GM19193 (cell line): ENCODE results near the gene ABCC10.

Source experiments
- POLR2A ChIP-seq: IDR thresholded peaks from 4 replicates; pipeline ENCODE4 v1.6.1; 2011; ENCODE audit not compliant: insufficient read depth, insufficient read length; ENCODE audit errors: extremely low read depth

The ABCC10 gene

GRCh38 chr6:43471399-43471798 is 44.1 kb downstream of the ABCC10 start:
- no peak for TF ChIP-seq POLR2A

GRCh38 chr6:43472515-43472914 is 45.2 kb downstream of the ABCC10 start:
- TF ChIP-seq POLR2A = no peak

- TF ChIP-seq POLR2A = no peak
These were observed 48.2 kb downstream of the ABCC10 start for GRCh38 chr6:43475516-43475915.

GRCh38 chr6:43476746-43477145 is 49.4 kb downstream of the ABCC10 start:
- TF ChIP-seq POLR2A = no peak

- TF ChIP-seq POLR2A = peak; percentile 91
These were observed 50.1 kb downstream of the ABCC10 start, which contains the start of gene TJAP1 for GRCh38 chr6:43477235-43478007. Gene TJAP1 (plus strand): TSS chr6:43477570. CDS start chr6:43499002, 21,432 bp downstream.

- TF ChIP-seq POLR2A = no peak
These were observed 50.6 kb downstream of the ABCC10 start for GRCh38 chr6:43478008-43478372.

- no peak for TF ChIP-seq POLR2A
These were observed 53.7 kb downstream of the ABCC10 start for GRCh38 chr6:43481075-43481474.

- TF ChIP-seq POLR2A = no peak
These were observed 54.4 kb downstream of the ABCC10 start for GRCh38 chr6:43481591-43482236.

GRCh38 chr6:43488667-43489276 is 61.4 kb downstream of the ABCC10 start:
- TF ChIP-seq POLR2A = no peak

- no peak for TF ChIP-seq POLR2A
These were observed 62.1 kb downstream of the ABCC10 start for GRCh38 chr6:43489277-43490072.

GRCh38 chr6:43490523-43490939 is 63.2 kb downstream of the ABCC10 start:
- TF ChIP-seq POLR2A = no peak

- no peak for TF ChIP-seq POLR2A
These were observed 64.7 kb downstream of the ABCC10 start for GRCh38 chr6:43491750-43492661.

GRCh38 chr6:43492673-43493072 is 65.3 kb downstream of the ABCC10 start:
- TF ChIP-seq POLR2A = no peak

- no peak for TF ChIP-seq POLR2A
These were observed 65.9 kb downstream of the ABCC10 start for GRCh38 chr6:43493230-43493629.

- no peak for TF ChIP-seq POLR2A
These were observed 66.5 kb downstream of the ABCC10 start for GRCh38 chr6:43493833-43494232.

- no peak for TF ChIP-seq POLR2A
These were observed 67.0 kb downstream of the ABCC10 start for GRCh38 chr6:43494321-43494720.
